IgD-negative memory B cell (primary cell): Measurements from ENCODE around the gene TMEM178B. TPM values are rescaled to one million over a fixed set of nuclear protein-coding genes. Genes with fewer than 3 reads are reported as not detected.

Source experiments
- H3K27ac Mint-ChIP-seq, 3 donors: one replicate each; pipeline ENCODE4 v1.8.0; 2020 to 2022; ENCODE audit warnings: mild to moderate bottlenecking in 3 of 3, mixed read lengths in 3 of 3, moderate library complexity in 1 of 3
- H3K27me3 Mint-ChIP-seq: one replicate; pipeline ENCODE4 v1.8.0; 2021; ENCODE audit warnings: mixed read lengths
- H3K36me3 Mint-ChIP-seq: one replicate; pipeline ENCODE4 v1.8.0; 2020; ENCODE audit warnings: mild to moderate bottlenecking, mixed read lengths
- H3K4me1 Mint-ChIP-seq, 3 donors: one replicate each; pipeline ENCODE4 v1.8.0; 2020 to 2022; ENCODE audit warnings: mixed read lengths in 3 of 3, mild to moderate bottlenecking in 1 of 3
- H3K4me3 Mint-ChIP-seq, 4 donors: one replicate each; pipeline ENCODE4 v1.8.0; 2020 to 2022; ENCODE audit warnings: mild to moderate bottlenecking in 4 of 4, mixed read lengths in 4 of 4, moderate library complexity in 3 of 4
- H3K9me3 Mint-ChIP-seq, 3 donors: one replicate each; pipeline ENCODE4 v1.8.0; 2020 to 2021; ENCODE audit warnings: mixed read lengths in 3 of 3, mild to moderate bottlenecking in 1 of 3
- polyA plus RNA-seq: library from polyadenylated mRNA; unstranded; fragments of 300-500 nt; fragmentation: Illumina TruSeq; gene quantifications from one replicate; pipeline ENCODE4 v1.2.3, GENCODE V29; 2021

Gene TMEM178B
- polyA plus RNA-seq, 1 donor from 2014 or later: not detected

- H3K27me3 Mint-ChIP-seq: no peaks in the 10 kb centered on the region
- no peaks in the 10 kb centered on the region for H3K36me3 Mint-ChIP-seq
- H3K27ac Mint-ChIP-seq: no peak overlapping the region
- no peak overlapping the region for H3K4me3 Mint-ChIP-seq
- H3K4me1 Mint-ChIP-seq: no peaks in the 10 kb centered on the region
- H3K9me3 Mint-ChIP-seq: peaks cover 2 to 20% (median 6%) of the 10 kb centered on the region in 3 donors
Observed at GRCh38 chr7:141258559-141258958, 184.7 kb downstream of the TMEM178B start.

GRCh38 chr7:141262101-141263090 is 188.5 kb downstream of the TMEM178B start:
- H3K36me3 Mint-ChIP-seq: peaks cover 2% of the 10 kb centered on the region
- H3K4me1 Mint-ChIP-seq: no peaks in the 10 kb centered on the region
- H3K27me3 Mint-ChIP-seq: peaks cover 1% of the 10 kb centered on the region
- peaks cover 2 to 20% (median 6%) of the 10 kb centered on the region in 3 donors for H3K9me3 Mint-ChIP-seq
- no peak overlapping the region for H3K27ac Mint-ChIP-seq
- H3K4me3 Mint-ChIP-seq: no peak overlapping the region

- Mint-ChIP-seq H3K4me3 (no peak overlapping the region), H3K4me1 (no peaks in the 10 kb centered on the region), H3K27ac (no peak overlapping the region), H3K27me3 (peaks cover 1% of the 10 kb centered on the region), H3K9me3 (peaks cover 2 to 16% (median 6%) of the 10 kb centered on the region in 3 donors), H3K36me3 (peaks cover 2% of the 10 kb centered on the region)
Observed at GRCh38 chr7:141263508-141263907, 189.6 kb downstream of the TMEM178B start.

- H3K27me3 Mint-ChIP-seq: peaks cover 1% of the 10 kb centered on the region
- no peak overlapping the region for H3K27ac Mint-ChIP-seq
- H3K9me3 Mint-ChIP-seq: peaks cover 1 to 12% (median 2%) of the 10 kb centered on the region in 3 donors
- no peak overlapping the region for H3K4me3 Mint-ChIP-seq
- peaks cover 2% of the 10 kb centered on the region for H3K36me3 Mint-ChIP-seq
- H3K4me1 Mint-ChIP-seq: no peaks in the 10 kb centered on the region
Observed at GRCh38 chr7:141263983-141264382, 190.1 kb downstream of the TMEM178B start.

- peaks cover 0 to 9% (median 2%) of the 10 kb centered on the region in 3 donors for H3K9me3 Mint-ChIP-seq
- H3K4me3 Mint-ChIP-seq: no peak overlapping the region
- H3K36me3 Mint-ChIP-seq: peaks cover 2% of the 10 kb centered on the region
- H3K27ac Mint-ChIP-seq: no peak overlapping the region
- peaks cover 1% of the 10 kb centered on the region for H3K27me3 Mint-ChIP-seq
- no peaks in the 10 kb centered on the region for H3K4me1 Mint-ChIP-seq
Observed at GRCh38 chr7:141264511-141264910, 190.6 kb downstream of the TMEM178B start.

- Mint-ChIP-seq H3K9me3 (no peaks in the 10 kb centered on the region), H3K27ac (no peak overlapping the region), H3K4me3 (no peak overlapping the region), H3K36me3 (peaks cover 2% of the 10 kb centered on the region), H3K27me3 (peaks cover 1% of the 10 kb centered on the region), H3K4me1 (no peaks in the 10 kb centered on the region)
Observed at GRCh38 chr7:141265668-141266067, 191.8 kb downstream of the TMEM178B start.

- no peaks in the 10 kb centered on the region for H3K4me1 Mint-ChIP-seq
- no peaks in the 10 kb centered on the region for H3K9me3 Mint-ChIP-seq
- no peak overlapping the region for H3K4me3 Mint-ChIP-seq
- H3K27ac Mint-ChIP-seq: no peak overlapping the region
- peaks cover 2% of the 10 kb centered on the region for H3K36me3 Mint-ChIP-seq
- peaks cover 1% of the 10 kb centered on the region for H3K27me3 Mint-ChIP-seq
Observed at GRCh38 chr7:141268614-141269013, 194.8 kb downstream of the TMEM178B start.

- H3K4me3 Mint-ChIP-seq: no peak overlapping the region
- no peak overlapping the region for H3K27ac Mint-ChIP-seq
- H3K36me3 Mint-ChIP-seq: no peaks in the 10 kb centered on the region
- no peaks in the 10 kb centered on the region for H3K4me1 Mint-ChIP-seq
- no peaks in the 10 kb centered on the region for H3K9me3 Mint-ChIP-seq
- peaks cover 1% of the 10 kb centered on the region for H3K27me3 Mint-ChIP-seq
Observed at GRCh38 chr7:141271451-141271850, 197.6 kb downstream of the TMEM178B start.

- no peak overlapping the region for H3K27ac Mint-ChIP-seq
- no peaks in the 10 kb centered on the region for H3K27me3 Mint-ChIP-seq
- no peak overlapping the region for H3K4me3 Mint-ChIP-seq
- H3K4me1 Mint-ChIP-seq: no peaks in the 10 kb centered on the region
- peaks cover 0 to 2% (median 0%) of the 10 kb centered on the region in 3 donors for H3K9me3 Mint-ChIP-seq
- H3K36me3 Mint-ChIP-seq: no peaks in the 10 kb centered on the region
Observed at GRCh38 chr7:141272417-141272816, 198.6 kb downstream of the TMEM178B start.

- Mint-ChIP-seq H3K27me3 (peaks cover 1% of the 10 kb centered on the region), H3K36me3 (no peaks in the 10 kb centered on the region), H3K4me3 (no peak overlapping the region), H3K27ac (no peak overlapping the region), H3K4me1 (no peaks in the 10 kb centered on the region), H3K9me3 (peaks cover 0 to 4% (median 0%) of the 10 kb centered on the region in 3 donors)
Observed at GRCh38 chr7:141275350-141275749, 201.5 kb downstream of the TMEM178B start.

- H3K36me3 Mint-ChIP-seq: no peaks in the 10 kb centered on the region
- no peak overlapping the region for H3K4me3 Mint-ChIP-seq
- no peak overlapping the region for H3K27ac Mint-ChIP-seq
- peaks cover 1% of the 10 kb centered on the region for H3K27me3 Mint-ChIP-seq
- H3K9me3 Mint-ChIP-seq: peaks cover 0 to 4% (median 0%) of the 10 kb centered on the region in 3 donors
- H3K4me1 Mint-ChIP-seq: no peaks in the 10 kb centered on the region
Observed at GRCh38 chr7:141276031-141276430, 202.2 kb downstream of the TMEM178B start.

- Mint-ChIP-seq H3K9me3 (peaks cover 0 to 4% (median 0%) of the 10 kb centered on the region in 3 donors), H3K4me1 (peaks cover 0 to 3% (median 0%) of the 10 kb centered on the region in 3 donors), H3K36me3 (no peaks in the 10 kb centered on the region), H3K27ac (no peak overlapping the region), H3K4me3 (no peak overlapping the region), H3K27me3 (peaks cover 6% of the 10 kb centered on the region)
Observed at GRCh38 chr7:141280100-141280499, 206.2 kb downstream of the TMEM178B start.

- Mint-ChIP-seq H3K36me3 (no peaks in the 10 kb centered on the region), H3K27me3 (peaks cover 8% of the 10 kb centered on the region), H3K4me1 (peaks cover 0 to 3% (median 0%) of the 10 kb centered on the region in 3 donors), H3K27ac (peak overlapping the region in 1 of 3 donors; percentile 14), H3K4me3 (no peak overlapping the region), H3K9me3 (peaks cover 0 to 4% (median 0%) of the 10 kb centered on the region in 3 donors)
Observed at GRCh38 chr7:141281311-141281710, 207.4 kb downstream of the TMEM178B start.

- no peak overlapping the region for H3K27ac Mint-ChIP-seq
- no peaks in the 10 kb centered on the region for H3K9me3 Mint-ChIP-seq
- H3K4me1 Mint-ChIP-seq: peaks cover 0 to 9% (median 2%) of the 10 kb centered on the region in 3 donors
- no peak overlapping the region for H3K4me3 Mint-ChIP-seq
- peaks cover 11% of the 10 kb centered on the region for H3K27me3 Mint-ChIP-seq
- H3K36me3 Mint-ChIP-seq: peaks cover 2% of the 10 kb centered on the region
Observed at GRCh38 chr7:141286522-141286921, 212.7 kb downstream of the TMEM178B start.

- H3K27me3 Mint-ChIP-seq: peaks cover 10% of the 10 kb centered on the region
- peaks cover 2% of the 10 kb centered on the region for H3K36me3 Mint-ChIP-seq
- peaks cover 0 to 9% (median 8%) of the 10 kb centered on the region in 3 donors for H3K4me1 Mint-ChIP-seq
- H3K4me3 Mint-ChIP-seq: no peak overlapping the region
- H3K9me3 Mint-ChIP-seq: no peaks in the 10 kb centered on the region
- no peak overlapping the region for H3K27ac Mint-ChIP-seq
Observed at GRCh38 chr7:141287936-141288335, 214.1 kb downstream of the TMEM178B start.
